ENCODE data around the gene CDC37L1.

GRCh38 chr9:4700932-4701331 is 21.6 kb downstream of the CDC37L1 start:
- TF ChIP-seq CTCF (IDR thresholded peaks at IDR 0.05) (no peak), EP300 (IDR thresholded peaks at IDR 0.05) (no peak), POLR2AphosphoS5 (IDR thresholded peaks at IDR 0.05) (no peak)

Measured in gastroesophageal sphincter (tissue), 3 donors.